ENCODE data around the gene THOC2. TPM values are rescaled to one million over a fixed set of nuclear protein-coding genes. Genes with fewer than 3 reads are reported as not detected.
"Not testable (repeated sequence)": the region's sequence is repeated elsewhere in the genome, so short reads cannot be mapped to it uniquely, and the experiment has no call there.

Gene THOC2
- total RNA-seq, 6 donors from 2014 or later, result 63.0 to 229 (median 103) TPM

GRCh38 chrX:123600181-123600580 lies 132.7 kb downstream of the THOC2 start:
- Histone ChIP-seq H3K9me3 (no peaks in the 10 kb centered on the region), H3K36me3 (peaks cover 0 to 14% (median 0%) of the 10 kb centered on the region in 4 donors), H3K27me3 (no peaks in the 10 kb centered on the region), H3K4me3 (no peak overlapping the region), H3K4me1 (no peaks in the 10 kb centered on the region), H3K27ac (no peak overlapping the region)
- DNase-seq (no peak), ATAC-seq (ENCODE audit: low FRiP score in 2 of 2) (no peak)
- WGBS, 2 donors, result 79 to 91% methylated on average over 2 of the region's 2 CpGs
- no peak for TF ChIP-seq POLR2AphosphoS5 (IDR thresholded peaks at IDR 0.05)
- TF ChIP-seq POLR2A (IDR thresholded peaks at IDR 0.05), result no peak
- TF ChIP-seq EP300 (IDR thresholded peaks at IDR 0.05), result no peak
- TF ChIP-seq CTCF (IDR thresholded peaks at IDR 0.05), result no peak

GRCh38 chrX:123590842-123591486 lies 141.9 kb downstream of the THOC2 start:
- no peak for ATAC-seq (ENCODE audit: low FRiP score in 2 of 2)

GRCh38 chrX:123588723-123589122 lies 144.1 kb downstream of the THOC2 start:
- DNase-seq (no peak), ATAC-seq (ENCODE audit: low FRiP score in 2 of 2) (no peak)
- H3K4me1 ChIP-seq, result no peaks in the 10 kb centered on the region
- no peaks in the 10 kb centered on the region for H3K27me3 ChIP-seq
- H3K4me3 ChIP-seq, result no peak overlapping the region
- 68 to 87% methylated on average over 3 of the region's 3 CpGs for WGBS, 2 donors
- TF ChIP-seq POLR2A (IDR thresholded peaks at IDR 0.05), result no peak
- H3K9me3 ChIP-seq, result no peaks in the 10 kb centered on the region
- no peaks in the 10 kb centered on the region for H3K36me3 ChIP-seq
- no peak overlapping the region for H3K27ac ChIP-seq

More at GRCh38 chrX:123590842-123591486, 141.9 kb downstream of the THOC2 start:
- Histone ChIP-seq H3K9me3 (no peaks in the 10 kb centered on the region), H3K4me1 (no peaks in the 10 kb centered on the region), H3K36me3 (no peaks in the 10 kb centered on the region), H3K27ac (no peak overlapping the region), H3K27me3 (no peaks in the 10 kb centered on the region), H3K4me3 (no peak overlapping the region)
- no peak for TF ChIP-seq POLR2A (IDR thresholded peaks at IDR 0.05)
- TF ChIP-seq POLR2AphosphoS5 (IDR thresholded peaks at IDR 0.05), result no peak
- TF ChIP-seq EP300 (IDR thresholded peaks at IDR 0.05), result no peak
- TF ChIP-seq CTCF (IDR thresholded peaks at IDR 0.05), result no peak
- no peak for DNase-seq
- WGBS, 2 donors, result 25 to 41% methylated on average over 6 of the region's 6 CpGs

GRCh38 chrX:123581586-123581985 lies 151.3 kb downstream of the THOC2 start:
- Histone ChIP-seq H3K27me3 (no peaks in the 10 kb centered on the region), H3K4me3 (no peak overlapping the region), H3K36me3 (no peaks in the 10 kb centered on the region), H3K9me3 (no peaks in the 10 kb centered on the region), H3K4me1 (no peaks in the 10 kb centered on the region), H3K27ac (no peak overlapping the region)
- TF ChIP-seq POLR2AphosphoS5 (IDR thresholded peaks at IDR 0.05) (no peak), EP300 (IDR thresholded peaks at IDR 0.05) (no peak), CTCF (IDR thresholded peaks at IDR 0.05) (no peak), POLR2A (IDR thresholded peaks at IDR 0.05) (no peak)
- 42 to 71% methylated on average over 1 of the region's 1 CpG for WGBS, 2 donors
- ATAC-seq (ENCODE audit: low FRiP score in 2 of 2), result no peak
- no peak for DNase-seq

- ATAC-seq (ENCODE audit: low FRiP score in 2 of 2) (no peak), DNase-seq (no peak)
- Histone ChIP-seq H3K36me3 (no peaks in the 10 kb centered on the region), H3K4me3 (no peak overlapping the region), H3K27ac (no peak overlapping the region), H3K9me3 (peaks cover 0 to 3% (median 0%) of the 10 kb centered on the region in 4 donors), H3K27me3 (no peaks in the 10 kb centered on the region), H3K4me1 (no peaks in the 10 kb centered on the region)
- no peak for TF ChIP-seq POLR2A (IDR thresholded peaks at IDR 0.05)
- no peak for TF ChIP-seq POLR2AphosphoS5 (IDR thresholded peaks at IDR 0.05)
- TF ChIP-seq CTCF (IDR thresholded peaks at IDR 0.05), result no peak
- TF ChIP-seq EP300 (IDR thresholded peaks at IDR 0.05), result no peak
- WGBS, 2 donors, result 57 to 89% methylated on average over 1 of the region's 1 CpG
Observed at GRCh38 chrX:123580792-123581191, 152.1 kb downstream of the THOC2 start.

GRCh38 chrX:123574027-123574426 lies 158.8 kb downstream of the THOC2 start:
- H3K27me3 ChIP-seq; DNase-seq; ATAC-seq (ENCODE audit: low FRiP score in 2 of 2); H3K4me3 ChIP-seq; H3K9me3 ChIP-seq; H3K36me3 ChIP-seq; H3K4me1 ChIP-seq; H3K27ac ChIP-seq: not testable (repeated sequence)
- 90% methylated on average over 5 of the region's 5 CpGs; no CpG with 5 or more reads in 1 of the 2 donors for WGBS, 2 donors

Data from upper lobe of left lung (tissue), 6 donors.